Parathyroid adenoma (tissue), 2 donors: Measurements from ENCODE around the gene TLE1.

Experiments
- H2AFZ ChIP-seq: fragments of 300-600 bp; sonication (generic); one replicate; pipeline ENCODE4 v1.7.0; 2017; ENCODE audit warnings: antibody characterized with exemption, mild to moderate bottlenecking
- H3K27ac ChIP-seq: fragments of 300-600 bp; sonication (generic); one replicate; pipeline ENCODE4 v1.7.0; 2017
- H3K27me3 ChIP-seq: fragments of 300-600 bp; sonication (generic); one replicate; pipeline ENCODE4 v1.7.0; 2017; ENCODE audit warnings: low read length; ENCODE audit not compliant: control insufficient read depth, insufficient read depth
- H3K36me3 ChIP-seq: fragments of 300-600 bp; sonication (generic); one replicate; pipeline ENCODE4 v1.7.0; 2017; ENCODE audit warnings: low read length; ENCODE audit not compliant: control insufficient read depth, insufficient read depth
- H3K4me1 ChIP-seq: fragments of 300-600 bp; sonication (generic); one replicate; pipeline ENCODE4 v1.7.0; 2017; ENCODE audit warnings: control low read depth
- H3K4me2 ChIP-seq: fragments of 300-600 bp; sonication (generic); one replicate; pipeline ENCODE4 v1.7.0; 2017; ENCODE audit warnings: low read length
- H3K4me3 ChIP-seq: fragments of 300-600 bp; sonication (generic); one replicate; pipeline ENCODE4 v1.7.0; 2017; ENCODE audit warnings: low read depth, low read length
- H3K79me2 ChIP-seq: fragments of 300-600 bp; sonication (generic); one replicate; pipeline ENCODE4 v1.7.0; 2017; ENCODE audit warnings: control low read depth
- H3K9ac ChIP-seq: fragments of 300-600 bp; sonication (generic); one replicate; pipeline ENCODE4 v1.7.0; 2017; ENCODE audit warnings: mild to moderate bottlenecking
- H3K9me3 ChIP-seq: fragments of 300-600 bp; sonication (generic); one replicate; pipeline ENCODE4 v1.7.0; 2017; ENCODE audit warnings: low read length; ENCODE audit not compliant: control insufficient read depth
- TF ChIP-seq, protein P1 (sequence below): fragments of 300-600 bp; sonication (generic); IDR thresholded peaks from one replicate; pipeline ENCODE4 v1.7.0; 2017; ENCODE audit warnings: antibody characterized with exemption, mild to moderate bottlenecking
- donor health status: primary hyperparathyroidism.

Gene TLE1

GRCh38 chr9:81683238-81683637, 6.1 kb downstream of the TLE1 start:
- TF ChIP-seq, protein P1, sequence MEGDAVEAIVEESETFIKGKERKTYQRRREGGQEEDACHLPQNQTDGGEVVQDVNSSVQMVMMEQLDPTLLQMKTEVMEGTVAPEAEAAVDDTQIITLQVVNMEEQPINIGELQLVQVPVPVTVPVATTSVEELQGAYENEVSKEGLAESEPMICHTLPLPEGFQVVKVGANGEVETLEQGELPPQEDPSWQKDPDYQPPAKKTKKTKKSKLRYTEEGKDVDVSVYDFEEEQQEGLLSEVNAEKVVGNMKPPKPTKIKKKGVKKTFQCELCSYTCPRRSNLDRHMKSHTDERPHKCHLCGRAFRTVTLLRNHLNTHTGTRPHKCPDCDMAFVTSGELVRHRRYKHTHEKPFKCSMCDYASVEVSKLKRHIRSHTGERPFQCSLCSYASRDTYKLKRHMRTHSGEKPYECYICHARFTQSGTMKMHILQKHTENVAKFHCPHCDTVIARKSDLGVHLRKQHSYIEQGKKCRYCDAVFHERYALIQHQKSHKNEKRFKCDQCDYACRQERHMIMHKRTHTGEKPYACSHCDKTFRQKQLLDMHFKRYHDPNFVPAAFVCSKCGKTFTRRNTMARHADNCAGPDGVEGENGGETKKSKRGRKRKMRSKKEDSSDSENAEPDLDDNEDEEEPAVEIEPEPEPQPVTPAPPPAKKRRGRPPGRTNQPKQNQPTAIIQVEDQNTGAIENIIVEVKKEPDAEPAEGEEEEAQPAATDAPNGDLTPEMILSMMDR, result no peak
- no peak overlapping the region for H3K9ac ChIP-seq
- peaks cover 3% of the 10 kb centered on the region for H3K4me1 ChIP-seq

DNA sequence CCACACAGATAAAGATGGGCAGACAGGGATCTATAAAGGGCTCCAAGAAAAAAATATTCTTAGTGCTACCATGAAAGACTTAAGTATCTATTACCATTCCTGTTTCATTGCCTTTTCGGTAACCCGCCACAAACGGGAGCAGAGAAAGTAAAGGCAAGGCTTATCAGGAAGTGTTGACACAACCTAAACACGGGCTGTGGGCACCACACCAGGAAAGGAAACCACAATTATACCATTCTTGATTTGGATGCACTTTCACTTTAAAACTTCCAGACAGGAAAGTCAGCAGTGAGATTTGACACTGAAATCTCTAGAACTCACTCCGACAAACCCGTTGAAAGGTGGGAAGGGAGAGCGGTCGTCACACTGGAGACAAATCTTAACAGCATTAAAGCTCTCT, 6.5 kb downstream of the TLE1 start:
- H3K79me2 ChIP-seq, result peaks cover 4% of the 10 kb centered on the region
- peaks cover 3% of the 10 kb centered on the region for H3K4me1 ChIP-seq
- H3K9me3 ChIP-seq, result no peaks in the 10 kb centered on the region
- TF ChIP-seq, protein P1, result no peak
- H3K9ac ChIP-seq, result no peak overlapping the region
- H3K27ac ChIP-seq, result no peak overlapping the region
- H3K4me3 ChIP-seq, result no peak overlapping the region
- H3K27me3 ChIP-seq, result no peaks in the 10 kb centered on the region
- no peak overlapping the region for H2AFZ ChIP-seq
- H3K4me2 ChIP-seq, result no peak overlapping the region
- no peaks in the 10 kb centered on the region for H3K36me3 ChIP-seq

More at GRCh38 chr9:81683238-81683637, 6.1 kb downstream of the TLE1 start:
- H3K4me2 ChIP-seq, result no peak overlapping the region
- H3K36me3 ChIP-seq, result no peaks in the 10 kb centered on the region
- H3K27me3 ChIP-seq, result no peaks in the 10 kb centered on the region
- H3K79me2 ChIP-seq, result peaks cover 4% of the 10 kb centered on the region
- no peaks in the 10 kb centered on the region for H3K9me3 ChIP-seq
- H3K4me3 ChIP-seq, result no peak overlapping the region
- H3K27ac ChIP-seq, result no peak overlapping the region
- no peak overlapping the region for H2AFZ ChIP-seq

DNA sequence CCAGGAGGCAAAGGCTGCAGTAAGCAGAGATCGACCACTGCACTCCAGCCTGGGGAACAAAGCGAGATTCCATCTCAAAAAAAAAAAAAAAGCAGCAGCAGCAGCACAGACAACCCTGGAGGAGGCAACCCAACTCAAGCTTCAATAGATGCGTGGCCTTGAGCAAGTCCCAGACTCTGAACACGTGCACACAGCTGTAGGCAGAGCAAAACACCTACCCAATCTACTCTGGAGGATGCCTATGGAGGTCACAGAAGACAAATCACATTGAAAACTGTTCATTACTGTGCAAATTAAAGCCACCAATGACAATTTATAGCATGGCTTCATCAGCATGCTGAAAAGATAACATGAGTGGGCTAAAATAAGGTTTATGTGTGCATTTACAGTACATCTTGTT, 7.2 kb downstream of the TLE1 start:
- no peak overlapping the region for H2AFZ ChIP-seq
- no peak overlapping the region for H3K4me3 ChIP-seq
- H3K4me2 ChIP-seq, result no peak overlapping the region
- H3K27ac ChIP-seq, result no peak overlapping the region
- no peaks in the 10 kb centered on the region for H3K27me3 ChIP-seq
- TF ChIP-seq, protein P1, result no peak
- no peaks in the 10 kb centered on the region for H3K9me3 ChIP-seq
- H3K36me3 ChIP-seq, result no peaks in the 10 kb centered on the region
- H3K4me1 ChIP-seq, result peaks cover 3% of the 10 kb centered on the region
- H3K79me2 ChIP-seq, result peaks cover 4% of the 10 kb centered on the region
- no peak overlapping the region for H3K9ac ChIP-seq

GRCh38 chr9:81680506-81680905, 8.8 kb downstream of the TLE1 start:
- Histone ChIP-seq H3K27me3 (no peaks in the 10 kb centered on the region), H3K4me2 (no peak overlapping the region), H2AFZ (no peak overlapping the region), H3K9ac (no peak overlapping the region), H3K4me3 (no peak overlapping the region), H3K79me2 (peaks cover 4% of the 10 kb centered on the region), H3K36me3 (no peaks in the 10 kb centered on the region), H3K4me1 (no peaks in the 10 kb centered on the region), H3K27ac (no peak overlapping the region), H3K9me3 (no peaks in the 10 kb centered on the region)
- TF ChIP-seq, protein P1, result no peak

DNA sequence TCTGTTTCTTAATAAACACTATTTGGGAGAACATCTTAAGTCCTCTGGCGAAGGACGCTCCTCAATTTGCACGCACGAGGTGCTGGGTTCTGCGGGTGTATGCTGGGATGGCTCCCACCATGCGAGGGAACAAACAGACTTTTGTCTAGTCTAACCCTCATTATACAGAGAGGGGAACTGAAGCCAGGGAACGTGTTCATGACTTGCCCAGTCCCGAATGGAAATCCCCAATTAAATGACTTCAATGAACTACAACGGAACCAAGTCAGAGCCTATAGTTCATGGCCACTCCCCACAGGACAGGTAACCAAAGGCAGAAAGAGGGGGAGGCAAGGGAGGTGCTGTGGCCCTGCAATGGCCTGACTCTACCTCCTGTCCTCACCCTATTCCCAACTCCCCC, 9.3 kb downstream of the TLE1 start:
- no peaks in the 10 kb centered on the region for H3K36me3 ChIP-seq
- no peaks in the 10 kb centered on the region for H3K27me3 ChIP-seq
- H2AFZ ChIP-seq, result no peak overlapping the region
- TF ChIP-seq, protein P1, result no peak
- H3K4me3 ChIP-seq, result no peak overlapping the region
- H3K9me3 ChIP-seq, result no peaks in the 10 kb centered on the region
- H3K4me1 ChIP-seq, result no peaks in the 10 kb centered on the region
- no peak overlapping the region for H3K4me2 ChIP-seq
- no peak overlapping the region for H3K27ac ChIP-seq
- H3K79me2 ChIP-seq, result peaks cover 4% of the 10 kb centered on the region
- H3K9ac ChIP-seq, result no peak overlapping the region
